NK-92 treated with Interleukin-12 subunit alpha and Interleukin-12 subunit beta, amount 100 ng/mL, for 24 hours (cell line): ENCODE results near the gene HLA-DQA1.
"Not testable (repeated sequence)": the region's sequence is repeated elsewhere in the genome, so short reads cannot be mapped to it uniquely, and the experiment has no call there.

Source experiments
- DNase-seq: peaks from one replicate; lab custom pipeline; 2025; lab: John Stamatoyannopoulos, UW

HLA-DQA1 gene

GRCh38 chr6:32637219-32637880 lies at the start of gene HLA-DQA1:
Gene HLA-DQA1, plus strand, starts transcription at chr6:32637406. Its CDS starts 53 bp downstream, at chr6:32637459.
- DNase-seq = no peak

- no peak for DNase-seq
Observed at GRCh38 chr6:32588156-32588555, 49.0 kb upstream of the HLA-DQA1 start.

- no peak for DNase-seq
Observed at GRCh38 chr6:32589596-32590449, 47.4 kb upstream of the HLA-DQA1 start, which contains the start of gene HLA-DRB1. Gene HLA-DRB1, minus strand, starts transcription at chr6:32589848. Its CDS starts 106 bp downstream, at chr6:32589742.

GRCh38 chr6:32590713-32591112 lies 46.5 kb upstream of the HLA-DQA1 start:
- DNase-seq = not testable (repeated sequence)

- DNase-seq = no peak
Observed at GRCh38 chr6:32597024-32597423, 40.2 kb upstream of the HLA-DQA1 start.

GRCh38 chr6:32602383-32602782 lies 34.8 kb upstream of the HLA-DQA1 start:
- DNase-seq = no peak

- DNase-seq = no peak
Observed at GRCh38 chr6:32603222-32603621, 34.0 kb upstream of the HLA-DQA1 start.

- no peak for DNase-seq
Observed at GRCh38 chr6:32603888-32604287, 33.3 kb upstream of the HLA-DQA1 start.

GRCh38 chr6:32604434-32604877 lies 32.8 kb upstream of the HLA-DQA1 start:
- DNase-seq = no peak

GRCh38 chr6:32607263-32607987 lies 29.8 kb upstream of the HLA-DQA1 start:
- no peak for DNase-seq

- no peak for DNase-seq
Observed at GRCh38 chr6:32607988-32608298, 29.3 kb upstream of the HLA-DQA1 start.

- DNase-seq = no peak
Observed at GRCh38 chr6:32608362-32608761, 28.8 kb upstream of the HLA-DQA1 start.

GRCh38 chr6:32609391-32609730 lies 27.8 kb upstream of the HLA-DQA1 start:
- DNase-seq = no peak

GRCh38 chr6:32609731-32610640 lies 27.2 kb upstream of the HLA-DQA1 start:
- DNase-seq = peak; percentile 18

- no peak for DNase-seq
Observed at GRCh38 chr6:32610682-32611296, 26.4 kb upstream of the HLA-DQA1 start.

- DNase-seq = no peak
Observed at GRCh38 chr6:32613475-32613874, 23.7 kb upstream of the HLA-DQA1 start.

GRCh38 chr6:32614366-32615081 lies 22.7 kb upstream of the HLA-DQA1 start:
- DNase-seq = no peak

GRCh38 chr6:32615885-32616532 lies 21.2 kb upstream of the HLA-DQA1 start:
- no peak for DNase-seq

- DNase-seq = no peak
Observed at GRCh38 chr6:32617751-32618150, 19.5 kb upstream of the HLA-DQA1 start.

GRCh38 chr6:32621372-32621771 lies 15.8 kb upstream of the HLA-DQA1 start:
- DNase-seq = no peak
